Fibroblast of skin of abdomen (primary cell): Measurements from ENCODE around the gene ZFP3.
"Not testable (repeated sequence)": the region's sequence is repeated elsewhere in the genome, so short reads cannot be mapped to it uniquely, and the experiment has no call there.

Source experiments
- DNase-seq: peaks from one replicate; pipeline ENCODE4 v3.0.0-alpha.2; 2013

ZFP3 gene

DNA sequence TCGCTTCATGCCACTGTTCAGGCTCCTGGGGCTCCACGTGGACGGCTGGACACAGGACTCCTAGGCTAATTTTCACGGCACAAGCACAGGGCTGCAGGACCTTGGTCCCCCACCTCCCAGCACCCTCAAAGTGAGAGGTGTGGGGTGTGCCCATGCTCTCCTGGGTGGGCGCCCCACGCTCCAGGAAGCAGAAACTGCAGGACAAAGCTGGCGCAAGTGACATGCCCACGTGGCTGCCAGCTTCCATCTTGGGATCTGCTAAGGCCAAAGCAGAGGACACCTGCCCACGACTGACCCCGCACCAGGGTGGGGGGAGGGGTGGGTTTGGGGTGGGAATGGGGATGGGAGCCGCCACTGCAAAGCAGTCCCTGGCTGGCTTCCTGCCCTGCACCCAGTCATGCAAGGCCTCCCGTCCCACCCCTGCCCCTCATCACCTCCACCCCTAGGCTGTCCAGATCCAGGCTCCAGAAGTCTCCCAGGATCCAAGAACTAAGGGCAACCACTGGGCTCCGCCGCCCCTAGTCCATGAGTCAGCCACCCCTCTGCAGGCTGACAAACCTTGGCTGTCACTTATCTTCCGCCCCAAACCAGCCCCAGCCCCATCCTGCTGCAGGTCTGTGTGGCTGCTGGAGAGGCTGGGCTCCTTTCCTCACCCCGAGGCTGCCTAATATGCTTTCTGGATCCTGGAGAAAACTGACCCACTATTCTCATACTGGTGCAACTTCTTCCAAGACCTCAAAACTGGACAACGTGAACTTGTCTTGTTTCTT is 48.6 kb downstream of the ZFP3 start:
- no peak for DNase-seq

DNA sequence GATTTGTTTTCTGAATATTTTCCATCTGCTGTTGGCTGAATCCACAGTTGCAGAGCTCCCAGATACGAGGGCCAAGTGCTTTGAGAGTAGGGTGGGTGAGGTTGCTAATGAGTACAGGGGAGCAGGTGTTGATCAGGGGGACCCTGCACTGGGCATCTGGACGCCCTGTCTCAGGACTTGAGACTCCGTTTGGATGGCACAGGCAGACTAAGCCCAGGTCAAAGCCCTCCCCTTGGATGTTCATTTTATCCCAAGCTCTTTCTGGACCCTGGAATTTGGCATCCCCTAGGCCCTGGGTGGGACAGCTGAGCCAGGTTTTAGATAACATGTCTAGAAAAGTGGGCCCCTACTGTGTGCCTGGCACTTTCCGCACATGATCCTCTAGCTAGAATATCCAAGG is 49.6 kb downstream of the ZFP3 start:
- no peak for DNase-seq

DNA sequence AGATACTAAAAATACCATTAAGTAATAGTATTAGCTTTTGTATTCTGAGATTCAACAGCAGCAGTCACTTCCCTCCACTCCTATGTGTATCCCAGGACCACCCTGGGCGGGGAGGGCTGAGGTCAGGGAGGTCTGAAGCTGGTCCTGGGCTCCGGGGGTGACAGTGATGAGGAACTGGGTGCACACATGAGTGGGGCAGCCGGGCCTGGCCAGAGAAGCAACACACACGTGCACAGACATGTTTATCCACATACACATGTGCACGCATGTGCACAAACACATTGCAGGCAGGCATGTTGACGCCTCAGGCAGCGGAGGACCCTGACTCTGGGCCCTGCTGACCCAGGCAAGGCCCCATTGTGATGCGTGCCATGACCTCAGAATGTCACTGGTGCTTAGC is 50.1 kb downstream of the ZFP3 start:
- DNase-seq = not testable (repeated sequence)

DNA sequence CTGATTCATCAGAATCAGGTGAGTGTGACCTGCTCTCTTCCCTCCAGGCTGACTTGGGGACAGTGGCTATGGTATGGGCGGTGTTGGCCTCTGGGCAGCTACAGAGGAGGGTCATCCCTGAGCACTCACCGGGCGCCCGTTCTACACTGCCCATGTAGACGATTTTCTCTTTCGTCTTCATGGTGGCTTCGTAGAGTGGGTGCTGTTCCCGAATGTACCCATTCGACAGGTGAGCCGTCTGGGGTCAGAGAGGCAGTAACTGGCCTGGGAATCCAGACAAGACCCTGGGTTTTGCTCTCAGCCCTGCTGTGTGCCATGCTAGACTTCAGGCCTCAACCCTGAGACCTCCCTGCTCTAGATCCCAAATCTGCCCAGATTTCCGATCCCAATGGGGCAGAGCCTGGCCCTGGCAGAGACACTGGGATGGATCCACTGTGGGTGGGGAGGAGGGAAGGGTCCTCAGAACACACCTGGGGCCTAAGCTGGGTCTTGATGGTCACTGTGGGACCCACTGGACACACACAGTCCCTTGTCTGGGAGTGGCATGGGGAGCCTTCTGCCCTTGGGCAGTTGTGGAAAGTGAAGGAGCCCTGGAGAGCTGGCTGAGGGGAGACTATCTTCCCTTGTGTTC is 50.8 kb downstream of the ZFP3 start:
- DNase-seq = no peak

DNA sequence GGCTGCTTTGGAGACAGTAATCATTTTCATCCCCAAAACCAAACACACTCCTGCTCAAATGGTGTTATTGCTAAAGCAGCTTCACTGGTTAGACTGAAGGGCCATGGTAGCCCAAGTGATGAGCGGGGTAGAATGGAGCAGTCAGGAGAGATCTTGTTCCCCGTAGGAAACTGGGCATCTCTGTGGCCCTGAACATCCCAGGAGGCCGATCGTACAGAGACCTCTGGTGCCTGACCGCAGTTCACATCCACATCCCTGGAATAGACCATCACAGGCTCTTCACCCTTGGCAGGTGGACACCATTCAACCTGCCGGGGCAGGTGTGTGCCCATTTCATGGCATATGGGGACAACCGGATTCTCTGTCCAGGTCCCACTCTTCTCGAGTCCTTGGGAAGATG is 51.5 kb downstream of the ZFP3 start:
- DNase-seq = not testable (repeated sequence)

DNA sequence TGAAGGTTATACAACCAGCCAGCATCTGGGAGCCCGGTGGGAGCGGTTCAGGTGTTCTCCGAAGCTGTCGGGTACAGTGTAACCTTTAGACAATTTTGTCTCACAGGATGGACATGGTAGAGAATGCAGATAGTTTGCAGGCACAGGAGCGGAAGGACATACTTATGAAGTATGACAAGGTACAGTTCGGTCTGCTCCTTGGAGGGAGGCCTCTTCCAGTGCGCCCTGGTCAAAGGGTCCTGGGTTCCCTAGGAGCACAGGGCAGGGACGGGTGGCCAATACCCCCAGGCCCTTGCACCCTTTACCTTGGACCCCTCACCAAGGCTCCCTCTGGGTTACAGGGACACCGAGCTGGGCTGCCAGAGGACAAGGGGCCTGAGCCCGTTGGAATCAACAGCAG is 52.0 kb downstream of the ZFP3 start:
- not testable (repeated sequence) for DNase-seq

DNA sequence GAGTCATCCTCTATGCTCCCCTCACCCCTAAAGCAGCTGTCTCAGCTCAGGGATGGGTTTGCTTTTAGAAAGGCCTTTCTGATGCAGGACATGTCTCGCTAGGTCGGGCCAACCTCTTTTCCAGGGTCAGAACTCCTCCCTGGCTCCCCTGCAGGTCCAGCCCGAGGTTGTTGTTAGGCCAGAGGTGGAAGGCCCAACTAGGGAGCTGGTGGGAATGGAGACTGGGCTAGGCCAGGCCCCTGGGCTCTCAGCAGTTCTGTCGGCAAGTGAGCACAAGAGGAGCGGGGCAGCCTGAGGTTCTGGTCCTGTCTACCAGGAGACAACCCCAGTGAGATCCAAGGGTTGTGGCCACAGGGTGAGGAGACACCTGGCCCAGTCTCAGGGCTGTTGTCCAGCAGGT is 52.4 kb downstream of the ZFP3 start:
- DNase-seq = not testable (repeated sequence)

DNA sequence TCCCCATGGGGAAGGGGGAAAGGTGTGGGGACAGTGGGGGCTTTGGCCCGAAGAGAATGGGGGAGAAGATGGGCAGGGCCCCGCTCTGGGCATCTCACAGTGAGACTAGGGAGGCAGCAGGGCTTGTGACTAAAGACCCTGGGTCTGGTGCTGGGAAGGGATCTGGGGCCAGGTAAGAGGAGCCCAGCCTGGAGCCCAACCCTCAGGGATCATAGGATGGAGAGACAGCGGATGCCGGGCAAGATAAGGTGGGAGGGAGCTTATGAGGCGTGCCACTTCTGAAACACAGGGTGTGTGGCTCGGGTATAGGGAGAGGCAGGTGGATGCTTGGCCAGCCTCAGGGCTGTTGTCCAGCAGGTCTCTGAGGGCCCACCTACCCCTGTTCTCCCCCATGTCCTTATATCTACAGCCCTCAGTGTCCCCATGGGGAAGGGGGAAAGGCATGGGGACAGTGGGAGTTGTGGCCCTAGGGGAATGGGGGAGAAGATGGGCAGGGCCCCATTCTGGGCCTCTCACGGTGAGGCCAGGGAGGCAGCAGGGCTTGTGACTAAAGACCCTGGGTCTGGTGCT is 53.0 kb downstream of the ZFP3 start:
- DNase-seq = no peak

DNA sequence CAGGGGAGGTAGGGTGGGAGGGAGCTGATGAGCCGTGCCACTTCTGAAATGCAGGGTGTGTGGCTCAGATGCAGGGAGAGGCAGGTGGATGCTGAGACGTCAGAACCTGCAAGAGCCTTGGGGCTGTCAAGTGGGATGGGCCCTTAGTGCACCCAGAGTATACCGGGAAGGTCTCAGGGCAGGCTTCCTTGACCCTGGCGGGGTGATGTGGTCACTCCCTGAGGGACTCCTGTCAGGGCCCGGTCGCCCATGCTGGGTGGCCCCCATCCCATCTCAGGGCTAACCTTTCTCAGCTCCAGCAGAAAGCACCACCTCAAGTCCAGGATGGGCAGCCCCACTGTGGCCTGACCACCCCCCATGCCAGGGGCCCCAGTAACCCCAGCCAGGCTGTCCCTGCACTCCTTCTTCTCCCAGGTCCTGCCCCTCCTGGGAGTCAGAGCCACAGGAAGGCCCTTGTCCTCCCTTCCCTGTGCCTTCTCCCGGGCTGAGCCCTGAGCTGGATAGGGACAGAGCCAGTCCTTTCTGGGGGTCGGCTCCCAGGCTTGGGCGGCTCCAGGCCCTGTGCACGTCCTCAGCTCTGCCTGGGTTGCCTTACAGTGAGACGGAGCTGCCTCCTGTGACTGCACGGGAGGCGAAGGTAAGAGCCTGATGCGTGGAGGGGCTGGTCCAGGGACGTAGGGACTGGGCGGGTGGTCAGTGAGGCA is 53.7 kb downstream of the ZFP3 start:
- not testable (repeated sequence) for DNase-seq

DNA sequence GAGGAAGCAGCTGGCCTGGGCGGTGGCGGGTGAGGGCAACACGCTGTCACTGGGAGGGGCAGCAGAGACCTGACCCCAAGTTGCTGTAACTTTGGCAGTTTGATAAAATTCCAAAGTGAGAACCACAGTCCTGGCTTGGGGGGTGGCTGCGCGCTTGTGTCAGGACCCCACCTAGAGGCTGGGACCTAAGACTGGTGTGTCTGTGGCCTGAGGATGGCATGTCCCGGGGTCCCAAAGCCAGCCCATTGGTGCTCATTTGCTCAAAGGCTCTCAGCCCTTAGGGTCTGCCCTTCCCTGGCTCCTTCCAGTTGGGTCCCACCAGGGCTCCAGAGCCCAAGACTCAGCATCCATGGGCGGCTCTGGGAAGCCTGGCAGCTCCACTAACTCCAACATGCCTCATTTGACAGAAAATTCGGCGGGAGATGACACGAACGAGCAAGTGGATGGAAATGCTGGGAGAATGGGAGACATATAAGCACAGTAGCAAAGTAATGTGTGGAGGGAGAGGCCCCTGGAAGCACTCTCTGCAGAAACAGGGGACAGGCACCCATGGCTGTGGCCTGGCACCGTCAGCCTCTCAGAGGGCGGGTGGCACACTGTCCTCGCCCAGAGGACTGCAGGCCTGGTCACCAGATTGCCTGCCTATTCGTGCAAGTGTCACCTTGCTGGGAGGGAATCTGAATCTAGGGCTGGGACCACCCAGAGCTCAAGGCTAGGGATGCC is 54.4 kb downstream of the ZFP3 start:
- DNase-seq = not testable (repeated sequence)

DNA sequence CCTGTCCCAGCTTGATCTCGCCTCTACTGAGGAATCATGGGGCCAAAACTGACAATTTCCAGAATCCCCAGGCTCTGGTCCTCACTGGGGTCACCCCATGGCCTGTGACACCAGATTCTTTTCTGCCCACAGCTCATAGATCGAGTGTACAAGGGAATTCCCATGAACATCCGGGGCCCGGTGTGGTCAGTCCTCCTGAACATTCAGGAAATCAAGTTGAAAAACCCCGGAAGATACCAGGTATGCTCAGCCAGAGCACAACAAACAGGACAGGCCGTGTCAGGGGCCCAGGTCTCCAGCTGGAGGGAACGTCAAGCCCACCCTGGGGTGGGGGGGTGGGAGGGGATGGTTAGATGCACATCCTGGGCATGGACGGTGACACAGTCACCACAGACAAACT is 55.0 kb downstream of the ZFP3 start:
- DNase-seq = no peak

DNA sequence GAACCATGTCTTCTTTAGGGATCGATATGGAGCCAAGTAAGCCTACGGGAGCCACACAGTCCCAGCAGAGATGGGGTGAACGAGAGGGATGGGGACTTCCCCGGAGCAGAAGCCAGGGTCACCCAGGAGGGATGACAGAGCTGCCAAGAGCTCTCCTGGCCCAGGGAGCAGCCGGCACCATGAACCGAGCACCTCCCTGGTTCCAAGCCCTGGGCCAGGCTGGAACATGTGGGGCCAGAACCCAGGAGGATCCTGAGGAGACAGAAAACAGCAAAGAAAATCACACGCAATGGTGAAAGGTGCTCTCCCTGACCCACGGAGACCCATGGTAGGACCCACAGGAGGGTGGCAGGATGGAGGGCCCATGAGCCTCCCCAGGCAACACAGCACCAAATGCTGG is 55.7 kb downstream of the ZFP3 start:
- DNase-seq = not testable (repeated sequence)

DNA sequence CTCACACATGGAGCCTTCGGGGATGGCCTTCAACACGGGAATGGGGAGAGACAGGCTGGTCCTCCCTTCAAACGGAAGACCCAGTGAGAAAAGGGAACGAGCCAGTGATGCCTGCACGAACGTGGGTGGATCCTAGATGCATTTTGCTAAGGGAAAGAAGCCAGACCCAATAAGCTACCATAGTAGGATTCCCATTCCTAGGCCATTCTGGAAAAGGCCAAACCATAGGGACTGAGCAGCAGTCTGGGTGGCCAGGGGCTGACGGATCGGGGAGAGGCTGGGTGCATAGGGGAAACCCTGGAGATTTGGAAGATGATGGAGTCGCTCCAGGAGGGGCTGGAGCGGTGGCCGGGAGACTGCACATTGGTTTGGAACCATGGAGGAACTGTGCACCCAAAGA is 56.3 kb downstream of the ZFP3 start:
- DNase-seq = not testable (repeated sequence)

DNA sequence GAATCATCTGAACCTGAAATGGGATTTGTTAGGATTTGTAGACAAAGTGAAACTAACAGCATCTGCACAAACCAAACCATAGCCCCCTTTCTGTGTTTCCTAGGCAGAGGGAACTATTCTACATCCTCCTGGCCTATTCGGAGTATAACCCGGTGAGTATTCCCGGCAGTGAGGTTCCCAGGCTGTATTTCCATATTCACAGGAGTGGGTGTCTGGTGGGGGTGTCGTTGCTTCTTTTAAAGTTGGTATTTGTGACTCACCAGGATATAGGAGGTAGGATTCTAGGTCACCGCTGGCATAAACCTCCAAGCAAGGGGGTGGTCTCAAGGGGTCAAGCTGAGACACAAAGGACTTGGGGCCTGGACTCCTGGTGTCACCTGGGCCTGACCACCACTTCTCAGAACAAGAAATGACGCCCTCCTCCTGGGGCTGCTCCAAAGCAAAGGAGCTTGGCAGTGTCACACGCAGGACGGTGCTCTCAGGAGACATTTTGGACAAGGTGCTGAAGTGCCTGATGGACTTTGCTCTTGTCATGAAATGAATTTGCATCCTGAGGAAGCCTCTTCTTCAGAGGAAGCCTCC is 57.0 kb downstream of the ZFP3 start:
- not testable (repeated sequence) for DNase-seq

DNA sequence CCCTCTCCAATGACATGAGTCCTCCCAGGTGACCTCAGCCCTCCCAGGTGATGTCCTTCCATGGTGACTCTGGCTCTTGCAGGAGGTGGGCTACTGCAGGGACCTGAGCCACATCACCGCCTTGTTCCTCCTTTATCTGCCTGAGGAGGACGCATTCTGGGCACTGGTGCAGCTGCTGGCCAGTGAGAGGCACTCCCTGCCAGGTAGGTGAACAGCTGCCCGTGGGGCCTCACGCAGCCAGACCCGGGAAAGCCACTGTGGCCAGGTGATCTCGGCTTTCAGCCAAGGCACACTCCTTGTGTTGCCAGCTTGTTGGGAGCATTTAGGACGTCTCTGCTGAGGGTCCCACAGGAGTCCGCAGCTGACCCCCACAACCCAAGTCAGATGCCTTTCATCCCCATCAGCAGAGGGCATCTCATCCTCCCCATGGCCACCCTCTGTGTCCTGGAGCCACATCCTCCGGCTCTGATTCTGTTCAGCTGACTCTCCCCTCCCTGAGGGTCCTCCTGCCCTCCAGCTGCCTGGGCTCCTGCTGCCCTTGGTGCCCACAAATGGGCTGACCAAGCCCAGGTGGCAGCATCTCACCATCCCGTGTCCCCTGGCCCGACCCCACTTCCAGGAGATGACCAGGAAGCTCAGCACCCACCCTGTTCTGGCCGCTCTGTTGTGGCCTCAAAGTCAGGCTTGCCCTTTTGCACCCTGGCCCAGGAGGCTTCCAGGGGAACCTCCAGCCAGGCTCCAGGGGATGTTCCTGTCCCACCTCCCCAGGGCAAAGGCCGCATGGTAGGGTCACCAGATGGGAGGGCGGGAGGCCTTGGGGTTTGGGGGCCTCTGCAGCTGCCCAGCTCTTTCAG is 57.7 kb downstream of the ZFP3 start:
- DNase-seq = no peak

DNA sequence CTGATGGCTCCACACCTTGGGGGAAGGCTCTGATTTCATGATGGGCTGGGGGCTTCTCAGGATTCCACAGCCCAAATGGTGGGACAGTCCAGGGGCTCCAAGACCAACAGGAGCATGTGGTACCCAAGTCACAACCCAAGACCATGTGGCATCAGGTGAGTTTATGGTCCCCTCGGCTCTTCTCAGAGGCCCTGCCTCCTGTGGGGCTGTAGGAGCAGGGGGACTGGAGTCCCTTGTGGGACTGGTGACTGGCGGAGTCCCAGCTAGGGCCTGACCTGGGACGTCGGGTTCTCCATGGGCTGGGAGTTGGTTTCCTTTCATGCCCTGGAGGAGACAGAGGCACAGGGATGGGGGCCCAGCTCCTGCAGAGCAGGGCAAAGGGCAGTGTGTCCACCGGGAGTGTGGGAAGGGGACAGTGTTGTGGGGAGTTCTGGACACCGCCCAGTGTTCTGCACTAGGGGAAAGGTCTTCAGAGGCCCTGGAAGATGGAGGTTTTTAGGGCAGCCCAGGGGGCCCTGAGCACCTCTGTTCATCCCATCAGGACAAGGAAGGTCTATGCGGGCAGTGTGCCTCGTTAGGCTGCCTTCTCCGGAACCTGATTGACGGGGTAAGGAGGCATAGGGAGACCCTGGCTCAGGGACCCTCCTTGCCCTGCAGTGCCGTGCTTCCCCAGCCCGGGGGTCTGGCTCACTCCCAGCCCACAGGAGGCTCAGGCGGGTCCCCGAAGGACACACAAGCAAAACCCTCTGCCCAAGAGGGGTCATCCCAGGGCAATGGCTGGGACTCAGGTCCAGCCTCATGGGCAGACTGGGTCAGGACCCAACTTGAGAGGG is 58.5 kb downstream of the ZFP3 start:
- not testable (repeated sequence) for DNase-seq

DNA sequence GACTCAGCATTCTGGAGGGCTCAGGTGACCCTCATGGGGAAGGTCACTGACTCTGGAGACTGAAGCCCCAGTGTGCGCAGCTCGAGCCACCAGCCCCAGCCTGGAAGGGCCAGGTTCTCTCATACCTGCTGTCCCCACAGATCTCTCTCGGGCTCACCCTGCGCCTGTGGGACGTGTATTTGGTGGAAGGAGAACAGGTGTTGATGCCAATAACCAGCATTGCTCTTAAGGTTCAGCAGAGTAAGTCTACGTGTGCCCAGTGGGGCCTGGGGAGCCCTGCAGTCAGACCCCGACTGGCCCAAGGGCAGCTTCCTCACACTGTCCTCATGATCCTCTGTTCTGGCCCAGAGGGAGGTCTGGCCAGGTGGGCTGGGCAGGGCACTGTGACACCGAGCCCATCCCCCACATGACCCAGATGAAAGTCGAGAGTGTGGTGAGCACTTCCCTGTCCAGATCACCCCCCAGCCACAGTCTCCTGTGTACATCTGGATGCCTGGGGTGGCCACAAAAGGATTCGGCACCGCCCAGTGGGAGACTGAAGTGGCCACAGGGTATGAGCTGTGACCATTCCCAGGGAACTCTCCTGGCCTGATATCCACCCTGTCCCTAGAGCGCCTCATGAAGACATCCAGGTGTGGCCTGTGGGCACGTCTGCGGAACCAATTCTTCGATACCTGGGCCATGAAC is 59.4 kb downstream of the ZFP3 start:
- not testable (repeated sequence) for DNase-seq

DNA sequence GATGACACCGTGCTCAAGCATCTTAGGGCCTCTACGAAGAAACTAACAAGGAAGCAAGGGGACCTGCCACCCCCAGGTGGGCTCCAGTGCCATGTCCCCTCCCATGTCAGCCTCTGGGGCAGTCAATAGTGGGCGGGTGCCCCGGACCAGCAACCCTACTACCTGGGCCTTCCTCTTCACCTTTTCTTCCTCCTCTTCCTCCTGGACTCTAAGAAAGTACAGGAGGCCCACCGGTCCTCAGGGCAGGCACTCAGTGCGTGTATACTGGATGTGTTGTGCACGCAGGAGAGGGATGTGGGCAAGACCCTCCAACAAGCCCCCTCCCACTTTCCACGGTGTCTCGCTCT is 59.9 kb downstream of the ZFP3 start:
- DNase-seq = not testable (repeated sequence)

DNA sequence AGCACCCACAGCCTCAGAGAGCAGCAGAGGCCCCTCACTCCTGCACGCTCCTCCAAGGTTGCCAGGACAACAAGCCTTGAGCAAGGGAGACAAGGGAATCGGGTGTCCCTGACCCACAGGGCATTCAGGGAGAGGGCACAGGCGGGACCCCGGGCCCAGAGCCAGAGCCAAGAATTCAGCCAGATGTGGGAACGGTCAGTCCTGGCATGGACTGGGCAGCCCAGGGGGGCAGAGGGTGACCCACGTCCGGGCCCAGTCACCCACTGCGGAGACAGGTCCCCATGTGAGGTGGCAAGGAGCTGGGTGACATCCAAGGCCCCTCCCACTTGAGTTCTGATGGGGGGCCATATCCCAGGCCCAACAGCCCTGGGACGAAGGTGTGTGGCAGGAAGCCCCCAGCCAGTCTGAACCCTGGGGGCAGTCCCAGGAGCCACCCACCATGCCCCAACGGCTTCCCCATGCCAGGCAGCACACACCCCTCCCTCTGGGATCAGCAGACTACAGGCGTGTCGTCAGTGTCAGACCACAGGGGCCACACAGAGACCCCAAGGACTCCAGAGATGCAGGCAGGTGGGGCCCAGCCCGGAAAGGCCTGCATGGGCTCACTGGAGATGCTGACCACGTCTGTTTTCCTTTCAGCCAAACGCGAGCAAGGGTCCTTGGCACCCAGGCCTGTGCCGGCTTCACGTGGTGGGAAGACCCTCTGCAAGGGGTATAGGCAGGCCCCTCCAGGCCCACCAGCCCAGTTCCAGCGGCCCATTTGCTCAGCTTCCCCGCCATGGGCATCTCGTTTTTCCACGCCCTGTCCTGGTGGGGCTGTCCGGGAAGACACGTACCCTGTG is 60.6 kb downstream of the ZFP3 start:
- DNase-seq = no peak
